BLaER1 (cell line): Measurements from ENCODE around the gene PPP6R2.

Experiments
- H3K27ac ChIP-seq: shearing (Covaris generic); formaldehyde crosslinking; 2 replicates; pipeline ENCODE4 v1.8.1; 2022
- H3K27me3 ChIP-seq: shearing (Covaris generic); formaldehyde crosslinking; 2 replicates; pipeline ENCODE4 v1.8.1; 2022
- H3K36me3 ChIP-seq: shearing (Covaris generic); formaldehyde crosslinking; 2 replicates; pipeline ENCODE4 v1.8.1; 2022
- H3K4me1 ChIP-seq: shearing (Covaris generic); formaldehyde crosslinking; 2 replicates; pipeline ENCODE4 v1.8.1; 2022
- H3K4me2 ChIP-seq: shearing (Covaris generic); formaldehyde crosslinking; 2 replicates; pipeline ENCODE4 v1.8.1; 2022
- H3K4me3 ChIP-seq: shearing (Covaris generic); formaldehyde crosslinking; 2 replicates; pipeline ENCODE4 v1.8.1; 2022
- H3K9ac ChIP-seq: shearing (Covaris generic); formaldehyde crosslinking; 2 replicates; pipeline ENCODE4 v1.8.1; 2022
- H3K9me3 ChIP-seq: shearing (Covaris generic); formaldehyde crosslinking; 2 replicates; pipeline ENCODE4 v1.8.1; 2022
- H4K20me1 ChIP-seq: shearing (Covaris generic); formaldehyde crosslinking; 2 replicates; pipeline ENCODE4 v1.8.1; 2022
- Cebpa-rat ChIP-seq: shearing (Covaris generic); IDR thresholded peaks from 2 replicates; pipeline ENCODE4 v1.8.1; 2022

Gene PPP6R2

DNA sequence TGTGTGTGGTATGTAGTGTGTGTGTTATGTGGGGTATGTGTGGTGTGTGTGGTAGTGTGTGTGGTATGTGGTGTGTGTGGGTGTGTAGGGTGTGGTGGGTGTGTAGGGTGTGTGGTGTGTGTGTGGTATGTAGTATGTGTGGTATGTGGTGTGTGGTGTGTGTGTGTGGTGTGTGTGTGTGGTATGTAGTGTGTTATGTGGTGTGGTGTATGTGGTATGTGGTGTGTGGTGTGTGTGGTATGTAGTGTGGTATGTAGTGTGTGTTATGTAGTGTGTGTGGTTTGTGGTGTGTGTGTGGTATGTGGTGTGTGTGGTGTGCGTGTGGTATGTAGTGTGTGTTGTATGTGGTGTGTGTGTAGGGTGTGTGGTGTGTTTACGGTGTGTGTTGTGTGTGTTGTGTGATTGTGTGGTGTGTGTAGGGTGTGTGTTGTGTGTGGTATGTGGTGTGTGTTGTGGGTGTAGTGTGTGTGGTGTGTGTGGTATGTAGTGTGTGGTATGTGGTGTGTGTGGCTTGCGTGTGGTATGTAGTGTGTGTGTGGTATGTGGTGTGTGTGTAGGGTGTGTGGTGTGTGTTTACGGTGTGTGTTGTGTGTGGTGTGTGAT, 4.2 kb upstream of the PPP6R2 start:
- Histone ChIP-seq H3K4me1 (peaks cover 26% of the 10 kb centered on the region), H4K20me1 (no peaks in the 10 kb centered on the region), H3K4me3 (no peak overlapping the region), H3K36me3 (no peaks in the 10 kb centered on the region), H3K4me2 (no peak overlapping the region), H3K27ac (no peak overlapping the region), H3K9ac (no peak overlapping the region), H3K9me3 (no peaks in the 10 kb centered on the region), H3K27me3 (no peaks in the 10 kb centered on the region)
- no peak for TF ChIP-seq Cebpa-rat

DNA sequence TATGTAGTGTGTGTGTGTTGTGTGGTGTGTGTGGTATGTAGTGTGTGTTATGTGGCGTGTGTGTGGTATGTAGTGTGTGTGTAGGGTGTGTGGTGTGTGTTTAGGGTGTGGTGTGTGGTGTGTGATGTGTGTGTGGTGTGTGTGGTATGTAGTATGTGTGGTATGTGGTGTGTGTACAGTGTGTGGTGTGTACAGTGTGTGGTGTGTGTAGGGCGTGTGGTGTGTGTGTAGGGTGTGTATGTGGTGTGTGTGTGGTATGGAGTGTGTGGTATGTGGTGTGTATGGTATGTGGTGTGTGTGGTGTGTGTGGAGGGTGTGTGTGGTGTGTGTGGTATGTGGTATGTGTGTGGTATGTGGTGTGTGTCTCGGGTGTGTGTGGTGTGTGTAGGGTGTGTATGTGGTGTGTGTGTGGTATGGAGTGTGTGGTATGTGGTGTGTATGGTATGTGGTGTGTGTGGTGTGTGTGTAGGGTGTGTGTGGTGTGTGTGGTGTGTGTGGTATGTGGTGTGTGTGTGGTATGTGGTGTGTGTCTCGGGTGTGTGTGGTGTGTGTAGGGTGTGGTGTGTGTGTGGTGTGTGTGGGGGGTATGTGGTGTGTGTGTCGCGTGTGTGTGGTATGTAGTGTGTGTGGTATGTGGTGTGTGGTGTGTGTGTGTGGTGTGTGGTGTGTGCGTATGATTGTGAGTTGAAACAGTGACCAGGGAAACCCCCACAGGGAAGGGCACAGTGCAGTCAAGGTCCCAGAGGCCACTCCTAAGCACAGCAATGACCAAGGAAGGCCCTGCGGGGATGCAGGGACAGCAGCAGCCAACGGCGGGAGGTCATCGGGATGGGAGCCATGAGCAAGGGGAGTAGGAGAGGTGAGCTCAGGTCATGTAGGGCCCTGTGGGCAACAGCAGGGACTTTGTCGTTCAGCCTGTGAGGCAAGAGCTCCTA, 2.9 kb upstream of the PPP6R2 start:
- no peaks in the 10 kb centered on the region for H3K27me3 ChIP-seq
- H3K4me3 ChIP-seq, result no peak overlapping the region
- H3K27ac ChIP-seq, result no peak overlapping the region
- H3K9ac ChIP-seq, result no peak overlapping the region
- no peak overlapping the region for H3K4me2 ChIP-seq
- no peaks in the 10 kb centered on the region for H3K36me3 ChIP-seq
- H4K20me1 ChIP-seq, result no peaks in the 10 kb centered on the region
- TF ChIP-seq Cebpa-rat, result no peak
- no peaks in the 10 kb centered on the region for H3K9me3 ChIP-seq
- peaks cover 17% of the 10 kb centered on the region for H3K4me1 ChIP-seq

DNA sequence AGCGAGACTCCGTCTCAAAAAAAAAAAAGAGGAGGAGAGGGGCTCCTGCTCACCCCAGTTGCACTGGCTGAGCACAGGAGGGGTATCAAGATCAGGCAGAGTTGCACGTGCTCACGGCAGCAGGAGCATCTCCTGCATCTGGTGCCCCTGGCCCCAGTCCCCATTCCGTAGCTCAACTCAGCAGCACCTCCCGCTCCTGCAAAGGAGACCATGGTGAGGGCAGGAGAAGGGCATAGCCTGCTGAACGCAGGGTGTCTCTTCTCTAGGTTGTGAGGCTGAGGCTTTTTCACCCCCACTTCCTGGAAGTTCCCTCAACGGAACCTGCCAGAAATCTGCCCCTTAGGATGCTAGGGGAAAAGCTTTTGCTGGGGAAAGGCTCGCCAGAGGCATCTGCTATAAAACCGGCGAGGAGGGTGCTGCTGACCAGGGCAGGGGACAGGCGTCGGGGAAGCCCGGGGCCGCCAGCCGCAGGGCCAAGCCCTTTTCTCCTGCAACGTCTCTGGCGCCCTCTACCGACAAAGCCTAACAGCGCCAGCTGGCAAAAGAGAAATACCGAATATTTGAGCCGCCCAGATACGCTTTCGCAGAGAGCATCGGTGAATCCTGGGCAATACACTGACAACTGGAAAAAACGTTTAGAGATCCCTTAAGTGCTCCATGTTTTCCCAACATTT, 1.0 kb upstream of the PPP6R2 start:
- Histone ChIP-seq H3K9ac (peak overlapping the region; percentile 93), H3K4me3 (peak overlapping the region; percentile 87), H3K27me3 (no peaks in the 10 kb centered on the region), H3K27ac (peak overlapping the region; percentile 93), H3K9me3 (no peaks in the 10 kb centered on the region), H4K20me1 (peaks cover 9% of the 10 kb centered on the region), H3K36me3 (0 out of 2 replicates have a peak, but pooled peaks cover 7% of the 10 kb centered on the region), H3K4me2 (peak overlapping the region; percentile 100), H3K4me1 (peaks cover 25% of the 10 kb centered on the region)
- TF ChIP-seq Cebpa-rat, result no peak

DNA sequence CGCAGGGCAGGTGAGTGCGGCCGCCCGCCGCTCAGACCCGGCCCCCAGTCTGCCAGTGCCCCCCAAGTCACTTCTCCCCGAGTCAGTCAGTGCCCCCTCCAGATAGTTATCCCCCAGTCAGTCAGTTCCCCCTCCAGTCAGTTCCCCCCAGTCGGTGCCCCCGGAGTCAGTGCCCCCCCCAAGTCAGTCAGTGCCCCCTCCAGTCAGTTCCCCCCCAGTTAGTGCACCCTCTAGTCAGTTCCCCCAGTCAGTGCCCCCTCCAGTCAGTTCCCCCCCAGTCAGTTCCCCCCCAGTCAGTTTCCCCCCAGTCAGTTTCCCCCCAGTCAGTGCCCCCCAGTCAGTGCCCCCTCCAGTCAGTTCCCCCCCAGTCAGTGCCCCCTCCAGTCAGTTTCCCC, 411 bp downstream of the PPP6R2 start:
- Histone ChIP-seq H4K20me1 (peaks cover 23% of the 10 kb centered on the region), H3K36me3 (peaks cover 21% of the 10 kb centered on the region), H3K4me2 (peak overlapping the region; percentile 100), H3K9me3 (no peaks in the 10 kb centered on the region), H3K4me3 (peak overlapping the region; percentile 87), H3K27ac (peak overlapping the region; percentile 93), H3K4me1 (peaks cover 36% of the 10 kb centered on the region), H3K9ac (peak overlapping the region; percentile 93), H3K27me3 (no peaks in the 10 kb centered on the region)
- no peak for TF ChIP-seq Cebpa-rat

DNA sequence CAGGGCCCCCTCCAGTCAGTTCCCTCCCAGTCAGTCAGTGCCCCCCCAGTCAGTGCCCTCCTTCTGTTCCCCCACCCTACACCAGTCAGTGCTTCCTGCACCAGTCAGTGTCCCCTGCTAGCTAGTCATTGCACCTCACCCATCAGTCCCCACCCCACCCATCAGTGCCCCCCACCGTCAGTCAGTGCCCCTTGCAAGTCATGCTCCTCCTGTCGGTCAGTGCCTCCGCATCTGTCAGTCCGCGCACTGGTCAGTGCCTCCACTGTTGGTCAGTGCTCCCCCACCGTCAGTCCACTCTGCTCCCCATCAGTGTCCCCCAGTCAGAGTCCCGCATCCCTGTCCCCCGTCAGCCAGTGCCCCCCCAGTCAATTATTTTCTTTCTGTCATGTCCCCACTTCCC, 3.3 kb downstream of the PPP6R2 start:
- Histone ChIP-seq H4K20me1 (peaks cover 52% of the 10 kb centered on the region), H3K4me2 (peak overlapping the region; percentile 5; the same call in 1 of the 2 replicates), H3K4me3 (no peak overlapping the region), H3K9me3 (no peaks in the 10 kb centered on the region), H3K36me3 (peaks cover 36% of the 10 kb centered on the region), H3K27ac (no peak overlapping the region), H3K27me3 (no peaks in the 10 kb centered on the region), H3K4me1 (peaks cover 34% of the 10 kb centered on the region), H3K9ac (no peak overlapping the region)
- no peak for TF ChIP-seq Cebpa-rat

DNA sequence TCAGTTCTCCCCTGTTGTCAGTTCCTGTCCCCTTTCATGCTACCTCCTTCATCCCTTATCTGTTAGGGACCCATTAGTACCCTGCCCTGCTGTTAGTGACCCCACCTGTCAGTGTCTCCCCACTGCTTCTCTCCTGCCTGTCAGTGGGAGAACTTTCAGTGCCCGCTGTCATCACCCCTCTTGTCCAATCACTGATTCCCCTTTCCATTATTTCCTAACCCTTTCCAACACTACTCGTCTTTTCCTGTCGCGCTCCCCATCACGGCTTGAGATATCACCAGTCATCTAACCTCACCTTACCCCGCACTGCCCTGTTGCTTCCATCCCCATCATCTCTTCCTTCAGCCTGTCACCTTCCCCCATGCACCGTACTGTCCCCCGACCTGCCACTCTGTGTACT, 4.0 kb downstream of the PPP6R2 start:
- TF ChIP-seq Cebpa-rat, result no peak
- Histone ChIP-seq H3K9me3 (no peaks in the 10 kb centered on the region), H3K27me3 (no peaks in the 10 kb centered on the region), H3K27ac (no peak overlapping the region), H3K36me3 (peaks cover 43% of the 10 kb centered on the region), H3K4me1 (peaks cover 27% of the 10 kb centered on the region), H4K20me1 (peaks cover 59% of the 10 kb centered on the region), H3K4me2 (peak overlapping the region; percentile 5; the same call in 1 of the 2 replicates), H3K4me3 (no peak overlapping the region), H3K9ac (peak overlapping the region; percentile 22; the same call in 1 of the 2 replicates)

DNA sequence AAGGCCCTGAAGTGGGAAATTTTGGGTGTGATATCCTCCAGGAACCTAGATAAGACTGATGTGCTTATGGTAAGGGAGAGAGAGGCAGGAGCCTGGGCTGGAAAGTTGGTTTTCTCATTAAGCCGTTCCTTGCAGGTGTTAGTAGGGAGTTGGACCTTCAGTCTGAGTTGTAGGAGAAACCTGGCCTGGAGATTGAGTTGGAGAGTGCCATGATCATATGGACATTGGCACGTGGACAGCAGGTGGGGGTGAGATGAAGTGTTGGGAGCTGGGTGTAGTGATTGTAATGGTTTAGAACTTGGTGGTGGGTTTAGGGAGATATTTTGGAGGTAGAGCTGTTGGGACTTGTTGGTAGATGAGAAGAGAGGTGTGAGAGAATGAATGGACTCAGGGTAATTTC, 4.9 kb downstream of the PPP6R2 start:
- H4K20me1 ChIP-seq, result peaks cover 68% of the 10 kb centered on the region
- H3K36me3 ChIP-seq, result peaks cover 52% of the 10 kb centered on the region
- no peak overlapping the region for H3K27ac ChIP-seq
- H3K4me3 ChIP-seq, result no peak overlapping the region
- peaks cover 19% of the 10 kb centered on the region for H3K4me1 ChIP-seq
- 0 out of 2 replicates have a peak overlapping the region, but pooled peaks have one; percentile 22 for H3K9ac ChIP-seq
- no peaks in the 10 kb centered on the region for H3K9me3 ChIP-seq
- no peak for TF ChIP-seq Cebpa-rat
- H3K4me2 ChIP-seq, result no peak overlapping the region
- no peaks in the 10 kb centered on the region for H3K27me3 ChIP-seq

DNA sequence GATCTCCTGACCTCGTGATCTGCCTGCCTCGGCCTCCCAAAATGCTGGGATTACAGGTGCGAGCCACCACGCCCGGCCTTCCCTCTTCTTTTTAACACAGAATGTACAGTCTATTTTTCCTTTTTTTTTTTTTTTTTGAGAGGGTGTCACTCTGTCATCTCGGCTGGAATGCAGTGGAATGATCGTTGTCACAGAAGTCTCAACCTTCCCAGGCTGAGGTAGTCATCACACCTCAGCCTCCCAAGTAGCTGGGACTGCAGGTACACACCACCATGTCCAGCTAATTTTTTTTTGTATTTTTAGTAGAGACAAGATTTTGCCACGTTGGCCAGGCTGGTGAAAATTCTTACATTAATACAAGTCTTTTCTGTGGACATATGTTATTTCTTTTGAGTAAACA, 13.1 kb downstream of the PPP6R2 start:
- no peak overlapping the region for H3K9ac ChIP-seq
- H3K27ac ChIP-seq, result no peak overlapping the region
- TF ChIP-seq Cebpa-rat, result no peak
- no peak overlapping the region for H3K4me3 ChIP-seq
- peaks cover 64% of the 10 kb centered on the region for H3K36me3 ChIP-seq
- peaks cover 97% of the 10 kb centered on the region for H4K20me1 ChIP-seq
- no peaks in the 10 kb centered on the region for H3K27me3 ChIP-seq
- H3K9me3 ChIP-seq, result no peaks in the 10 kb centered on the region
- no peak overlapping the region for H3K4me2 ChIP-seq
- peaks cover 10% of the 10 kb centered on the region for H3K4me1 ChIP-seq

DNA sequence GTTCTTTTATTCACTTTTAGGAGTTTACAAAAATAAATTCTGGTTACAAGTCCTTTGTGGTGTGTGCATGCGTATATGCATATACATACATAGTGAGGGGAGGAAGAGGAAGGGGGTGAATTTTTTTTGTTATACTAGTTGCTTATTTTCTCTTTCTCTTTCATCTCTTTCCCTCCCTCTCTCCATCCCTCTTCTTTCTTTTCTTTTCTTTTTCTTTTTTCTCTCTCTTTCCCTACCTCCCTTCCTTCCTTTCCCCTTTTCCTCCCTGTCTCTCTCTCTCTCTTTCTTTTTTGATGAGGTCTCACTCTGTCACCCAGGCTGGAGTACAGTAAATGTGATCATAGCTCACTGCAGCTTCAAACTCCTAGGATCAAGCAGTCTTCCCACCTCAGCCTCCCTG, 14.1 kb downstream of the PPP6R2 start:
- peaks cover 97% of the 10 kb centered on the region for H4K20me1 ChIP-seq

More for the DNA sequence above, 14.1 kb downstream of the PPP6R2 start:
- no peak overlapping the region for H3K4me3 ChIP-seq
- H3K27ac ChIP-seq, result no peak overlapping the region
- H3K9ac ChIP-seq, result no peak overlapping the region
- no peaks in the 10 kb centered on the region for H3K27me3 ChIP-seq
- no peak for TF ChIP-seq Cebpa-rat
- H3K4me1 ChIP-seq, result peaks cover 19% of the 10 kb centered on the region
- H3K4me2 ChIP-seq, result no peak overlapping the region
- H3K36me3 ChIP-seq, result peaks cover 64% of the 10 kb centered on the region
- no peaks in the 10 kb centered on the region for H3K9me3 ChIP-seq
